Measurements from ENCODE around the gene PAPLN.
A peak's percentile ranks its signal among the peaks of the same experiment; 100 is the strongest.
"Not testable (repeated sequence)": the region's sequence is repeated elsewhere in the genome, so short reads cannot be mapped to it uniquely, and the experiment has no call there.

PAPLN gene

GRCh38 chr14:73237219-73237785 lies at the start of gene PAPLN:
TSS of gene PAPLN (plus strand) at chr14:73237506. CDS start at chr14:73239779, 2,273 bp downstream.
- Histone ChIP-seq H3K4me3 (ENCODE audit: low read depth, low read length) (peak within 1 kb of the TSS; percentile 49), H3K27ac (no peak within 1 kb of the TSS), H3K27me3 (replicated peaks) (peaks cover 13% of the 10 kb centered on the region), H3K36me3 (replicated peaks) (no peaks in the 10 kb centered on the region)
- in situ Hi-C loops (cut with HindIII; ENCODE audit: low pct_ligation_motif_present, low sequenced_read_pairs), result no loop called here
- DNase-seq, result no peak
- TF ChIP-seq CTCF (IDR thresholded peaks at IDR 0.05; ENCODE audit: low read depth, low read length, missing control alignments), result no peak

GRCh38 chr14:73188501-73188911 lies 48.8 kb upstream of the PAPLN start:
- Histone ChIP-seq H3K27ac (no peak overlapping the region), H3K36me3 (replicated peaks) (peaks cover 23% of the 10 kb centered on the region), H3K4me3 (ENCODE audit: low read depth, low read length) (no peak overlapping the region), H3K27me3 (replicated peaks) (no peaks in the 10 kb centered on the region)
- TF ChIP-seq CTCF (IDR thresholded peaks at IDR 0.05; ENCODE audit: low read depth, low read length, missing control alignments), result no peak
- peak; percentile 63 for DNase-seq
- in situ Hi-C loops (cut with HindIII; ENCODE audit: low pct_ligation_motif_present, low sequenced_read_pairs), result loop anchor here (25.0 kb wide), 1 partner anchor 274 kb away; the partner anchor contains the start of gene NUMB

- Histone ChIP-seq H3K4me3 (ENCODE audit: low read depth, low read length) (no peak overlapping the region), H3K27ac (no peak overlapping the region), H3K27me3 (replicated peaks) (no peaks in the 10 kb centered on the region), H3K36me3 (replicated peaks) (peaks cover 31% of the 10 kb centered on the region)
- no peak for DNase-seq
- no peak for TF ChIP-seq CTCF (IDR thresholded peaks at IDR 0.05; ENCODE audit: low read depth, low read length, missing control alignments)
- in situ Hi-C loops (cut with HindIII; ENCODE audit: low pct_ligation_motif_present, low sequenced_read_pairs), result loop anchor here (25.0 kb wide), 1 partner anchor 273 kb away; the partner anchor contains the start of gene NUMB
These were observed 47.7 kb upstream of the PAPLN start for GRCh38 chr14:73189651-73190050.

GRCh38 chr14:73191441-73191840 lies 45.9 kb upstream of the PAPLN start:
- H3K27ac ChIP-seq, result no peak overlapping the region
- peaks cover 39% of the 10 kb centered on the region for H3K36me3 ChIP-seq (replicated peaks)
- no peak for TF ChIP-seq CTCF (IDR thresholded peaks at IDR 0.05; ENCODE audit: low read depth, low read length, missing control alignments)
- in situ Hi-C loops (cut with HindIII; ENCODE audit: low pct_ligation_motif_present, low sequenced_read_pairs), result loop anchor here (25.0 kb wide), 1 partner anchor 271 kb away; the partner anchor contains the start of gene NUMB
- no peaks in the 10 kb centered on the region for H3K27me3 ChIP-seq (replicated peaks)
- DNase-seq, result no peak
- no peak overlapping the region for H3K4me3 ChIP-seq (ENCODE audit: low read depth, low read length)

- H3K36me3 ChIP-seq (replicated peaks), result peaks cover 38% of the 10 kb centered on the region
- in situ Hi-C loops (cut with HindIII; ENCODE audit: low pct_ligation_motif_present, low sequenced_read_pairs), result loop anchor here (25.0 kb wide), 1 partner anchor 268 kb away; the partner anchor contains the start of gene NUMB
- not testable (repeated sequence) for H3K27me3 ChIP-seq (replicated peaks); DNase-seq; H3K4me3 ChIP-seq (ENCODE audit: low read depth, low read length); H3K27ac ChIP-seq
These were observed 43.0 kb upstream of the PAPLN start for GRCh38 chr14:73194306-73194705.

- Histone ChIP-seq H3K27me3 (replicated peaks) (no peaks in the 10 kb centered on the region), H3K4me3 (ENCODE audit: low read depth, low read length) (no peak overlapping the region), H3K36me3 (replicated peaks) (peaks cover 36% of the 10 kb centered on the region), H3K27ac (no peak overlapping the region)
- in situ Hi-C loops (cut with HindIII; ENCODE audit: low pct_ligation_motif_present, low sequenced_read_pairs), result loop anchor here (25.0 kb wide), 1 partner anchor 264 kb away; the partner anchor contains the start of gene NUMB
- no peak for TF ChIP-seq CTCF (IDR thresholded peaks at IDR 0.05; ENCODE audit: low read depth, low read length, missing control alignments)
- DNase-seq, result no peak
These were observed 39.1 kb upstream of the PAPLN start for GRCh38 chr14:73198253-73198652.
